ENCODE measurements around the gene TCF12.

DNA sequence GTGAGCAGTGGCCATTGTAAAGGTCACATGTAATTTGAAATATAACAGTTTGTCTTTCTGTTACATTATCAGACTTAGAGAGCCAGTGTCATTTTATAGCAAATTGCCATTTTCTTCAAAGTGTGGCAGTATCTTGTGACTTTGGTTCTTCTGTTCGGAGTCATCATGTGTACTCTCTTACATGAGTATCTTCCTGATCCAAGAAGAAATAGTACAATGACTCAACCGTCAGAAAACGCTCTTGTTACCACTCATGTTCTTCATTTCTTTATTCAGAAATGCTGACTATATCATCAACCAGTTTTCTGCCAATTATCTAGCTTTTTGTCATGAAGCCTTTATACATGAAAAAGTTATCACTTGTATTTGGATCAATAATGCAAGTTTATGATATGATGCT, 364.2 kb downstream of the TCF12 start:
- TF ChIP-seq, protein P1, sequence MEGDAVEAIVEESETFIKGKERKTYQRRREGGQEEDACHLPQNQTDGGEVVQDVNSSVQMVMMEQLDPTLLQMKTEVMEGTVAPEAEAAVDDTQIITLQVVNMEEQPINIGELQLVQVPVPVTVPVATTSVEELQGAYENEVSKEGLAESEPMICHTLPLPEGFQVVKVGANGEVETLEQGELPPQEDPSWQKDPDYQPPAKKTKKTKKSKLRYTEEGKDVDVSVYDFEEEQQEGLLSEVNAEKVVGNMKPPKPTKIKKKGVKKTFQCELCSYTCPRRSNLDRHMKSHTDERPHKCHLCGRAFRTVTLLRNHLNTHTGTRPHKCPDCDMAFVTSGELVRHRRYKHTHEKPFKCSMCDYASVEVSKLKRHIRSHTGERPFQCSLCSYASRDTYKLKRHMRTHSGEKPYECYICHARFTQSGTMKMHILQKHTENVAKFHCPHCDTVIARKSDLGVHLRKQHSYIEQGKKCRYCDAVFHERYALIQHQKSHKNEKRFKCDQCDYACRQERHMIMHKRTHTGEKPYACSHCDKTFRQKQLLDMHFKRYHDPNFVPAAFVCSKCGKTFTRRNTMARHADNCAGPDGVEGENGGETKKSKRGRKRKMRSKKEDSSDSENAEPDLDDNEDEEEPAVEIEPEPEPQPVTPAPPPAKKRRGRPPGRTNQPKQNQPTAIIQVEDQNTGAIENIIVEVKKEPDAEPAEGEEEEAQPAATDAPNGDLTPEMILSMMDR (IDR thresholded peaks at IDR 0.05), result no peak
- no peak for TF ChIP-seq POLR2AphosphoS5 (IDR thresholded peaks at IDR 0.05)

All from transverse colon (tissue), 4 donors.